Measurements from ENCODE around the gene CLEC2D.

DNA sequence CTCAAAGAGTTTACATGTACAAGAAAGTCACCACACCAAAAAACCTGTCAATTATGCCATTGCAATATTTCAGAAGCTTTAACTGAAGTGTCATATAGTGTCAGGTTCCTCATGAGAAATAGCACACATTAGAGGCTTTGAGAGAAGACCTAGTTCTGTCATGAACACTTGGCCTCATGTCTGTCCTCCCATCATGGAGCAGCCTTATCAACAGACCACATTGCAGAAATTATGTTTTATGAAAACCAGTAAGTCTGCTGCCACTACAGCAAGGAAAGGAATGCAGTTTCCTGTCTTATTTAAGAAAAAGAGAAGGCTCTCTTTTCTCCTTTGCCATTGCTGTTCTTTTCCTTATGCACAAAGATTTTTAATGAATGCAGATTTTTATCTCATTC, 26.2 kb upstream of the CLEC2D start:
- TF ChIP-seq, protein P1, sequence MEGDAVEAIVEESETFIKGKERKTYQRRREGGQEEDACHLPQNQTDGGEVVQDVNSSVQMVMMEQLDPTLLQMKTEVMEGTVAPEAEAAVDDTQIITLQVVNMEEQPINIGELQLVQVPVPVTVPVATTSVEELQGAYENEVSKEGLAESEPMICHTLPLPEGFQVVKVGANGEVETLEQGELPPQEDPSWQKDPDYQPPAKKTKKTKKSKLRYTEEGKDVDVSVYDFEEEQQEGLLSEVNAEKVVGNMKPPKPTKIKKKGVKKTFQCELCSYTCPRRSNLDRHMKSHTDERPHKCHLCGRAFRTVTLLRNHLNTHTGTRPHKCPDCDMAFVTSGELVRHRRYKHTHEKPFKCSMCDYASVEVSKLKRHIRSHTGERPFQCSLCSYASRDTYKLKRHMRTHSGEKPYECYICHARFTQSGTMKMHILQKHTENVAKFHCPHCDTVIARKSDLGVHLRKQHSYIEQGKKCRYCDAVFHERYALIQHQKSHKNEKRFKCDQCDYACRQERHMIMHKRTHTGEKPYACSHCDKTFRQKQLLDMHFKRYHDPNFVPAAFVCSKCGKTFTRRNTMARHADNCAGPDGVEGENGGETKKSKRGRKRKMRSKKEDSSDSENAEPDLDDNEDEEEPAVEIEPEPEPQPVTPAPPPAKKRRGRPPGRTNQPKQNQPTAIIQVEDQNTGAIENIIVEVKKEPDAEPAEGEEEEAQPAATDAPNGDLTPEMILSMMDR (IDR thresholded peaks at IDR 0.05), result no peak
- TF ChIP-seq EP300 (IDR thresholded peaks at IDR 0.05), result no peak
- TF ChIP-seq POLR2A (IDR thresholded peaks at IDR 0.05; ENCODE audit: low read depth), result no peak

Data from esophagus muscularis mucosa (tissue), 4 donors.